GM19372 (cell line): ENCODE results near the gene CABP5.
"Not testable (repeated sequence)": the region's sequence is repeated elsewhere in the genome, so short reads cannot be mapped to it uniquely, and the experiment has no call there.

Experiments
- ATAC-seq: cut with Tn5 transposase; IDR thresholded peaks from one replicate; pipeline ENCODE4 v1.9.1; 2021; ENCODE audit warnings: mild to moderate bottlenecking, low read depth, moderate library complexity; ENCODE audit not compliant: unreplicated experiment

Gene CABP5

DNA sequence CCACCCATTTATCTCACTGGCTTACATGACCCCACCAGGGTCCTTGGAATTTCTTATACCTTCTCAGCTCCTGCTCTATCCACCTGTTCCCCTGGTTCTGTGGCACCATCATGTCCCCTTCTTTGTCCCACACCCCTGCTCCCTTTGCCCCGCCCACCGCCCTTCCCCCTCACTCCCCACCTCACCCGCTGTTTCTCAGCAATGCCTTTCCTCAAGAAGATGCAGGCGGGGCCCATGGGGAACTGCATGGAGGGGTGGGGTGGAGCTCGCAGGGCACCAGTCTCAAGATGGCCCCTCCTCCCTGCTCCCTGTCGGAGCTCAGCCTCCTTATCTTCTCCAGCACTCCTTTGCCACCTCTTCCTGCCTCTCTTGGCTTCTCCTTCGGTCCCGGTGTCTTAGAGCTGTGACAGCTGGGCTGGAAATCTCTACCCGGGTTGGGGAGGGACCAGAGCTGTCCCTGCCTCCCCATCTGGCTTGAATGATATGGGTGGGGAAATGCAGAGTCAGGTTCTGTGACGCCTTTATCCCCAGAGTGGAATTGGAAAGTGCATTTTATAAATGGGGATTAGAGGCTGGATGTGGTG is at the start of gene CABP5:
Gene CABP5, minus strand, starts transcription at position 405 of the 584 bp plus-strand sequence. Its CDS starts 157 bp downstream, at position 248.
- no peak for ATAC-seq

DNA sequence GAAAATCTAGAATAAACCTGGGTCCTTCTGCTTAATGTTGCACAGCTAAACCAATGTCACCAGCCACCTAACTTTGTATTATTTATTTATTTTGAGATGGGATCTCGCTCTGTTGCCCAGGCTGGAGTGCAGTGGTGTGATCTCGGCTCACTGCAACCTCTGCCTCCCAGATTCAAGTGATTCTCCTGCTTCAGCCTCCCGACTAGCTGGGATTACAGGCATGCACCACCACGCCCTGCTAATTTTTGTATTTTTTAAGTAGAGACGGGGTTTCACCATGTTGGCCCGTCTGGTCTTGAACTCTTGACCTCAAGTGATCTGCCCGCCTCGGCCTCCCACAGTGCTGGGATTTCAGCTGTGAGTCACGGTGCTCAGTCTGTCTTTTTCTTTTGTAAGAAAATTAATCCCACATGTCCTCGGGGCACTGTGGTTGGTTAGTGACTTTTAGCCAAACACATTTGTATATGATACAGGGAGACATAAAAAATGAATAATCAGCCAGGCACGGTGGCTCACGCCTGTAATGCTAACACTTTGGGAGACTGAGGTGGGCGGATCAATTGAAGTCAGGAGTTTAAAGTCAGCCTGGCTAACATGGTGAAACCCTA is 47.3 kb upstream of the CABP5 start:
- not testable (repeated sequence) for ATAC-seq

DNA sequence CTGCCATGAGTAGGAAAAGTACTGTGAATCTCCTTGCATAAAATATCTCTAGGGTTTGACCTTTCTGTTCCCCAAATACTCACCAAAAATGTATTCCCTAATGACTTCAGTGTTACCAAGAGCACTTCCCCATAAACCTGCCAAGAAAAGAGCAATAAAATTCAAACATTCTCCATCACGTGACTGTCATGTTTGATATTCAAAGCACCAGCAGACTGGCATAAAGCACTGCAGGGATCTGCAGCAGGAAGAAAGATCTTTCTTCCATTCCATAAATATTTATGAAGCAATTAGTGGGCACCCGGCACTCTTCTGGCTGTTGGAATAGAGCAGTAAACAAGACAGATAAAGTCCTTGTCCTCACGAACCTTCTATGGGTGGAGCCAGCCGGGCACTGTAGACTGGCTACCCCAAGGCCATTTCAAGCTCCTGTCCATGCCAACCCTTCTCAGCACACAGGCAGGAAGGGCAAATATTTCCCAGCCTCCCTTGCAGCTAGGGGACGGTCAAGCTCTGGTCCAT is 46.5 kb upstream of the CABP5 start:
- ATAC-seq, result no peak

DNA sequence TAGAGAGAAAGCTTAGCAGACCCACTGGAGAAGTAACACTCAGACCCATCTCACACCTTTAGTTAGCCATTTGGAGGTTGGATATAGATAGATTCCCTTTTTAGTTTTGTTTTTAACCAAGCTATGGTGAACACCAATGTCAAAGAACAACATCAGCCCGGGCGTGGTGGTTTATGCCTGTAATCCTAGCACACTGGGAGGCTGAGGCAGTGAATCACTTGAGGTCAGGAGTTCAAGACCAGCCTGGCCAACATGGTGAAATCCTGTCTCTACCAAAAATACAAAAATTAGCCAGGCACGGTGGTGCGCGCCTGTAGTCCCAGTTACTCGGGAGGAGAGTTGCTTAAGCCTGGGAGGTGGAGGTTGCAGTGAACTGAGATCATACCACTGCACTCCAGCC is 45.1 kb upstream of the CABP5 start:
- ATAC-seq, result not testable (repeated sequence)

- ATAC-seq, result no peak
These were observed 42.3 kb upstream of the CABP5 start for GRCh38 chr19:48085904-48086864.

- no peak for ATAC-seq
These were observed 41.2 kb upstream of the CABP5 start for GRCh38 chr19:48085076-48085475.

DNA sequence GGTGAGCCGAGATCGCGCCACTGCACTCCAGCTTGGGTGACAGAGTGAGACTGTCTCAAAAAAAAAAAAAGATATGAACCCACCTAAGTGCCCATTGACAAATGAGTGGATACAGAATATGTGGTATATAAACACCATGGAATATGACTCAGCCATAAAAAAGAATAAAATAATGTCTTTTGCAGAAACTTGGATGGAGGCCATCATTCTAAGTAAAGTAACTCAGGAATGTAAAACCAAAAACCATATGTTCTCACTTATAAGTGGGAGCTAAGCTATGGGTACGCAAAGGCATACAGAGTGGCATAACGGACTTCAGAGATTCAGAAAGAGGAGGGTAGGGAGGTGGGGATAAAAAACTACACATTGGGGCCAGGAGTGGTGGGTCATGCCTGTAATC is 37.2 kb upstream of the CABP5 start:
- no peak for ATAC-seq

DNA sequence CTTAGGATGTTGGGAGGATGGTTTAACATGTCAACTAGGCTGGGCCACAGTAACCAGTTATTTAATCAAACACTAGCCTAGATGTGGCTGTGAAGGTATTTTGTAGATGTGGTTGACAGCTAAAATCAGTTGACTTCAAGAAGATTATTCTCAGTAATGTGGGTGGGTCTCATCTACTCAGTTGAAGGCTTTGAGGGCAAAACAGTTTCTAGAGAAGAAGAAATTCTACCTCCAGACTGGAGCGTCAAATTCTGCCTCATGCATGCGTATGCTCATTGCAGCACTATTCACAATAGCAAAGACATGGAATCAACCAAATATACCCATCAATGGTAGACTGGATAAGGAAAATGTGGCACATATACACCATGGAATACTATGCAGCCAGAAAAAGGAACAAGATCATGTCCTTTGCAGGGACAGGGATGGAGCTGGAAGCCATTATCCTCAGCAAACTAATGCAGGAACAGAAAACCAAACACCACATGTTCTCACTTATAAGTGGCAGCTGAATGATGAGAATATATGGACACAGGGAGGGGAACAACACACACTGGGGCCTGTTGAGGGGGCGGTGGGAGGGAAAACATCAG is 26.4 kb upstream of the CABP5 start:
- ATAC-seq, result not testable (repeated sequence)

GRCh38 chr19:48069435-48069834 is 25.6 kb upstream of the CABP5 start:
- no peak for ATAC-seq

DNA sequence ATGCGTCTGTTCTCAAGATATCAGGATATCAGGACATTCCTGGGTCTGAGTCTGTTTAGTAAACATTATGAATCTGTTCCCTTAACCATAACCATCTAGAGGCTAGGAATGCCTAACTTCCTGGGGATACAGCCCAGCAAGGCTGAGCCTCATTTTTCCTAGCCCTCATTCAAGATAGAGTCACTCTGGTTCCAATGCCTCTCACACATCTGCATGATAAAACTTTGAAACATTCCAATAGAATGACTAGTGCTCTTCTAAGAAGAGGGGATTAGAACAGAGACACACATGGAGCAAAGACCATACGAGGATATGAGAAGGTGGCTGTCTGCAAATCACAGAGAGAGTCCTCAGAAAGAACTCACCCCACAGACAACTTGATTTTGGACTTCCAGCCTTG is 20.6 kb upstream of the CABP5 start:
- ATAC-seq, result no peak

GRCh38 chr19:48061401-48062344 is 17.8 kb upstream of the CABP5 start:
- ATAC-seq, result no peak

DNA sequence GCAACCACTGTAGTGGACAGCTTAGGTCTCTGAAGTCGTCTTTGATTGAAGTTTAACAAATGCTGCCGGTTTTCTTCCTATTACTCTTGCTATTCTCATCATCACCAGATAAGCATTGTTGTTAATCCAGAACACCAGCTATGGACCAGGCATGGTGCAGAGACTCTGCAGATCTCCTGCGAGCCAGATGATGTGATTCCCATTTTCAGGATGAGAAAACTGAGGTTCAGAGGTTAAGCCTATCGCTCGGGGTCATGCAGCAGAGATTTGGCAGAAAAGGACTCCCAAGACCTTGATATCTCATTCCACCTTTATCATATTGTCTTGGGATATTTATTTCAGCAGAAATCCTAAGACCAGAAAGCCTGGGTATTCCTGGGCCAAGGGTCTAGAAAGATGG is 16.5 kb upstream of the CABP5 start:
- no peak for ATAC-seq

DNA sequence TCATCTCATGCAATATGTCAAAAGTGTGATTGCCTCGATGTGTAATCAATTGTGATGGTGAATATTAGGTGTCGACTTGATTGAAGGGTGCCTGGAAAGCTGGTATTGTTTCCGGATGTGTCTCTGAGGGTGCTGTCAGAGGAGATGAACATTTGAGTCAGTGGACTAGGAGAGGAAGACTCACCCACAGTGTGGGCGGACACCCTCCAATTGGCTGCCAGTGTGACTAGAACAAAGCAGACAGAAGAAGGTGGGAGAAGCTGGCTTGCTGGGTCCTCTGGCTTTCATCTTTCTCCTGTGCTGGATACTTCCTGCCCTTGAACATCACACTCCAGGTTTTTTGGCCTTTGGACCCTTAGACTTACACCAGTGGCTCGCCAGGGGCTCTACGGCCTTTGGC is 15.5 kb upstream of the CABP5 start:
- ATAC-seq, result no peak

DNA sequence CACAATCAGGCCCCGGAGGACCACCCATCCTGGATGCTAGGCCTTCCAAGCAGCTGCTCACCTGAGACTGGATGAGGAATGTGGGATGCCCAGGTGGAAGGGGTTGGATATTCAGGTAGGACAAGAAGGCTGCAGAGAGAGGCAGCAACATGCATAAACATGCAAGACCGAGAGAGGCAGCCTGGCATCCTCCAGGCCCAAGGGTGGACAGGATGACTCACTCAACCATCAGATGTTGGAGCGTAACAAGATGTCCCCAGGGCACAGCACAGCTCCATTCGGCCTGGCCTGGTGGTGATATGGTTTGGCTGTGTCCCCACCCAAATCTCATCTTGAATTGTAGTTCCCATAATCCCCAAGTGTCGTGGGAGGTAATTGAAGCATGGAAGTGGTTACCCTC is 10.0 kb upstream of the CABP5 start:
- ATAC-seq, result no peak

- no peak for ATAC-seq
These were observed 9.2 kb upstream of the CABP5 start for GRCh38 chr19:48053076-48053475.

GRCh38 chr19:48051335-48052033 is 7.6 kb upstream of the CABP5 start:
- ATAC-seq, result no peak

DNA sequence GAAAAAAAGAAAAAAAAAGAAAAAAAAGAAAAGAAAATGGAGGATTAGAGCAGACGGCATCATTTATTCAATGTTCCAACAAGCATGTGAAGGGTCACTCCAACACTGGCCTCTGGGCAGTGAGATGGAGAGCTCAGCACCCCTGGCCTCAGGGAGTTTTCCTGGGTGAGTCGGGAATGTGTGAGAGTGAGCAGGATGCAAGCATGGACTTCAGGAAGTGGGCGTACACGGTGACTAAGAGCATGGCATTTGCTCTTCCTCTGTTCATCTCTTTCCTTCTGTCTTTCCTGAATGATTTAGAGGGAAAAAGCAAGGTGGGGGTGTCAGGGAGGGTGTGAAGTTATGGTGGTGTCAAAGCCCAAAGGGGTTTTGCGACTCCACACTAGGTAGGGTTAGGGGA is 682 bp upstream of the CABP5 start:
- no peak for ATAC-seq

DNA sequence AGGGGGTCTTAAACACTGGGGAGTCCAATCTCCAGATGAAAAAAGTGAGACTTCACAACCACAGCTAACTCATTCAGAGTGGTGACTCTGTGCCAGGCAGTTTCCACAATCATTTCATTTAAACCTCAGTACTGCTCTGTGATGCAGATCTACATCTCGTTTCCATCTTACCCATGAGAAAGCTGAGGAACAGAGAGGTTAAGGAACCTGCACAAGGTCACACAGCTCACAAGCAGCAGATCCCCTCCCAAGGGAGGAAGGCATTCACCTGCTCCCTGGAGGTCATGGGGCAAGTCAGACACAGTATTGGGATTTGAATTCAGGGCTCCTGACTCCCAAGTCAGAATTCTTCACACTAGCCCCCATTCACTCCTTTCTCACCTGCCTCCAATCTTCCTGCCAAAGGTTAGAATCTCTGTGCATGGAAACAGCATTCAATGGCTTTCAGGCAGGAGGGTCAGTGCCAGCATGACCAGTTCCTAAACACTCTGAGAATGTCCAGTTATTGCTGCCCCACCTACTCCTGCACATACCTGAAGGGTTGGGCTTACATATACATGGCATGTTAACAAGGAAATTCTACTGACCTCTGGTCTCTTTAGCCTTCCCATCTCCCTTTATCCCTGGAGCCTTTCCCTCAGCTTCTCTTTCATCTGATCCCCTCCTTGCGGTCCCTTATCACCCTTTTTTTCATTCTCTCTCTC is 1.9 kb downstream of the CABP5 start:
- no peak for ATAC-seq

DNA sequence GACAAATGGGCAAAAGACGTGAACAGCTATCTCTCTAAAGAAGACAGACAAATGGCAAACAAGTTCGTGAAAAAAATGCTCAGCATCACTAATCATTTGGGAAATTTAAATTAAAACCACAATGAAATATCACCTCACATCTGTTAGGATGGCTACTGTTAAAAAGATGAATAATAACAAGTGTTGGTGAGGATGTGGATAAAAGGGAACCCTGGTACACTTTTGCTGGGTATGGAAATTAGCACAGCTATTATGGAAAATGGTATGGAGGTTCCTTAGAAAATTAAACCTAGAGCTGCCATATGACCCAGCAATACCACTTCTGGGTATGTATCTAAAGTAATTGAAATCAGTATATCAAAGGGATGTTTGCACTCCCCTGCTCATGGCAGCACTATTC is 7.1 kb downstream of the CABP5 start:
- no peak for ATAC-seq
